Measurements from ENCODE around the gene PCGF6. TPM values are rescaled to one million over a fixed set of nuclear protein-coding genes. Genes with fewer than 3 reads are reported as not detected.
"Not testable (repeated sequence)": the region's sequence is repeated elsewhere in the genome, so short reads cannot be mapped to it uniquely, and the experiment has no call there.

PCGF6 gene
- total RNA-seq, 2 experiments from 2014 or later = 1.6 to 1.8 TPM

- Mint-ChIP-seq H3K9me3 (peaks cover 3% of the 10 kb centered on the region), H3K4me3 (no peak overlapping the region), H3K27me3 (peaks cover 58% of the 10 kb centered on the region), H3K36me3 (ENCODE audit: low read depth) (no peaks in the 10 kb centered on the region), H3K27ac (no peak overlapping the region), H3K4me1 (ENCODE audit: low read depth) (no peaks in the 10 kb centered on the region)
- Histone ChIP-seq H3K4me3 (ENCODE audit: low read length) (no peak overlapping the region), H3K9me3 (ENCODE audit: control insufficient read depth in 1 of 2, insufficient read depth in 1 of 2, low read length in 2 of 2) (no peaks in the 10 kb centered on the region), H3K36me3 (ENCODE audit: insufficient read depth, low read length) (no peaks in the 10 kb centered on the region), H3K27ac (ENCODE audit: low read depth in 1 of 2, low read length in 2 of 2) (no peak overlapping the region), H3K27me3 (ENCODE audit: control insufficient read depth in 1 of 2, insufficient read depth in 2 of 2, low read length in 2 of 2) (peaks cover 3 to 13% of the 10 kb centered on the region in 2 experiments), H3K4me1 (ENCODE audit: insufficient read depth, low read length) (no peaks in the 10 kb centered on the region)
- TF ChIP-seq, protein P1, sequence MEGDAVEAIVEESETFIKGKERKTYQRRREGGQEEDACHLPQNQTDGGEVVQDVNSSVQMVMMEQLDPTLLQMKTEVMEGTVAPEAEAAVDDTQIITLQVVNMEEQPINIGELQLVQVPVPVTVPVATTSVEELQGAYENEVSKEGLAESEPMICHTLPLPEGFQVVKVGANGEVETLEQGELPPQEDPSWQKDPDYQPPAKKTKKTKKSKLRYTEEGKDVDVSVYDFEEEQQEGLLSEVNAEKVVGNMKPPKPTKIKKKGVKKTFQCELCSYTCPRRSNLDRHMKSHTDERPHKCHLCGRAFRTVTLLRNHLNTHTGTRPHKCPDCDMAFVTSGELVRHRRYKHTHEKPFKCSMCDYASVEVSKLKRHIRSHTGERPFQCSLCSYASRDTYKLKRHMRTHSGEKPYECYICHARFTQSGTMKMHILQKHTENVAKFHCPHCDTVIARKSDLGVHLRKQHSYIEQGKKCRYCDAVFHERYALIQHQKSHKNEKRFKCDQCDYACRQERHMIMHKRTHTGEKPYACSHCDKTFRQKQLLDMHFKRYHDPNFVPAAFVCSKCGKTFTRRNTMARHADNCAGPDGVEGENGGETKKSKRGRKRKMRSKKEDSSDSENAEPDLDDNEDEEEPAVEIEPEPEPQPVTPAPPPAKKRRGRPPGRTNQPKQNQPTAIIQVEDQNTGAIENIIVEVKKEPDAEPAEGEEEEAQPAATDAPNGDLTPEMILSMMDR (IDR thresholded peaks at IDR 0.05) = no peak
- ChIA-PET CTCF (no interaction called here), POLR2A (no interaction called here)
- intact Hi-C loops (cut with DNase I, micrococcal nuclease) = no loop called here
- ATAC-seq (ENCODE audit: poor library complexity) = no peak
- peak in 8 of 14 experiments; percentile 9 to 53 (median 18) for DNase-seq
Observed at GRCh38 chr10:103265717-103266329, 85.1 kb downstream of the PCGF6 start.

GRCh38 chr10:103262229-103262628, 88.7 kb downstream of the PCGF6 start:
- H3K36me3 Mint-ChIP-seq (ENCODE audit: low read depth) = no peaks in the 10 kb centered on the region
- CTCF ChIA-PET = no interaction called here
- no peaks in the 10 kb centered on the region for H3K4me1 ChIP-seq (ENCODE audit: insufficient read depth, low read length)
- no peaks in the 10 kb centered on the region for H3K4me1 Mint-ChIP-seq (ENCODE audit: low read depth)
- H3K27me3 Mint-ChIP-seq = peaks cover 59% of the 10 kb centered on the region
- no peak overlapping the region for H3K4me3 ChIP-seq (ENCODE audit: low read length)
- TF ChIP-seq, protein P1 (IDR thresholded peaks at IDR 0.05) = no peak
- ATAC-seq (ENCODE audit: poor library complexity) = no peak
- no peak overlapping the region for H3K4me3 Mint-ChIP-seq
- no peaks in the 10 kb centered on the region for H3K36me3 ChIP-seq (ENCODE audit: insufficient read depth, low read length)
- H3K9me3 Mint-ChIP-seq = peaks cover 9% of the 10 kb centered on the region
- POLR2A ChIA-PET = no interaction called here
- intact Hi-C loops (cut with DNase I, micrococcal nuclease) = no loop called here
- H3K9me3 ChIP-seq (ENCODE audit: control insufficient read depth in 1 of 2, insufficient read depth in 1 of 2, low read length in 2 of 2) = peaks cover 0 to 11% of the 10 kb centered on the region in 2 experiments
- H3K27ac Mint-ChIP-seq = no peak overlapping the region
- no peak overlapping the region for H3K27ac ChIP-seq (ENCODE audit: low read depth in 1 of 2, low read length in 2 of 2)
- H3K27me3 ChIP-seq (ENCODE audit: control insufficient read depth in 1 of 2, insufficient read depth in 2 of 2, low read length in 2 of 2) = peaks cover 3 to 13% of the 10 kb centered on the region in 2 experiments
- DNase-seq = no peak

GRCh38 chr10:103259989-103260388, 91.0 kb downstream of the PCGF6 start:
- Mint-ChIP-seq H3K27me3 (peaks cover 43% of the 10 kb centered on the region), H3K4me3 (no peak overlapping the region), H3K36me3 (ENCODE audit: low read depth) (no peaks in the 10 kb centered on the region), H3K9me3 (peaks cover 9% of the 10 kb centered on the region), H3K4me1 (ENCODE audit: low read depth) (no peaks in the 10 kb centered on the region), H3K27ac (no peak overlapping the region)
- Histone ChIP-seq H3K9me3 (ENCODE audit: control insufficient read depth in 1 of 2, insufficient read depth in 1 of 2, low read length in 2 of 2) (peaks cover 0 to 11% of the 10 kb centered on the region in 2 experiments), H3K27me3 (ENCODE audit: control insufficient read depth in 1 of 2, insufficient read depth in 2 of 2, low read length in 2 of 2) (peaks cover 3 to 6% of the 10 kb centered on the region in 2 experiments), H3K4me3 (ENCODE audit: low read length) (no peak overlapping the region), H3K36me3 (ENCODE audit: insufficient read depth, low read length) (no peaks in the 10 kb centered on the region), H3K27ac (ENCODE audit: low read depth in 1 of 2, low read length in 2 of 2) (no peak overlapping the region), H3K4me1 (ENCODE audit: insufficient read depth, low read length) (no peaks in the 10 kb centered on the region)
- ChIA-PET POLR2A (no interaction called here), CTCF (no interaction called here)
- TF ChIP-seq, protein P1 (IDR thresholded peaks at IDR 0.05) = no peak
- DNase-seq = no peak
- intact Hi-C loops (cut with DNase I, micrococcal nuclease) = no loop called here
- no peak for ATAC-seq (ENCODE audit: poor library complexity)

DNA sequence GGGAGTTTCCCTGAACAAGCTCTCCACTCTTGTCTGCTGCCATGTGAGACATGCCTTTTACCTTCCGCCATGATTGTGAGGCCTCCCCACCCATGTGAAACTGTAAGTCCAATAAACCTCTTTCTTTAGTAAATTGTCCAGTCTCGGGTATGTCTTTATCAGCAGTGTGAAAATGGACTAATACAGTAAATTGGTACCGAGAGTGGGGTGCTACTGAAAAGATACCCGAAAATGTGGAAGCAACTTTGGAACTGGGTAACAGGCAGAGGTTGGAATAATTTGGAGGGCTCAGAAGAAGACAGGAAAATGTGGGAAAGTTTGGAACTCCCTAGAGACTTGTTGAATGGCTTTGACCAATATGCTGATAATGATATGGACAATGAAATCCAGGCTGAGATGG, 92.0 kb downstream of the PCGF6 start:
- CTCF ChIA-PET, POLR2A ChIA-PET, H3K27ac Mint-ChIP-seq: not testable (repeated sequence)

More for the DNA sequence above, 92.0 kb downstream of the PCGF6 start:
- H3K36me3 ChIP-seq (ENCODE audit: insufficient read depth, low read length); H3K27me3 ChIP-seq (ENCODE audit: control insufficient read depth in 1 of 2, insufficient read depth in 2 of 2, low read length in 2 of 2); H3K36me3 Mint-ChIP-seq (ENCODE audit: low read depth); DNase-seq; H3K4me1 ChIP-seq (ENCODE audit: insufficient read depth, low read length); intact Hi-C loops (cut with DNase I, micrococcal nuclease); H3K4me1 Mint-ChIP-seq (ENCODE audit: low read depth); H3K9me3 Mint-ChIP-seq; H3K4me3 ChIP-seq (ENCODE audit: low read length); H3K27ac ChIP-seq (ENCODE audit: low read depth in 1 of 2, low read length in 2 of 2); ATAC-seq (ENCODE audit: poor library complexity); H3K4me3 Mint-ChIP-seq: not testable (repeated sequence)
- peaks cover 36% of the 10 kb centered on the region for H3K27me3 Mint-ChIP-seq
- H3K9me3 ChIP-seq (ENCODE audit: control insufficient read depth in 1 of 2, insufficient read depth in 1 of 2, low read length in 2 of 2) = peaks cover 0 to 11% of the 10 kb centered on the region in 2 experiments
